DND-41 (cell line): ENCODE results near the gene CALCR.
"Not testable (repeated sequence)": the region's sequence is repeated elsewhere in the genome, so short reads cannot be mapped to it uniquely, and the experiment has no call there.

Source experiments
- ATAC-seq: fragments of 200-7000 bp; cut with Tn5 transposase; 3 replicates; pipeline ENCODE4 v1.9.1; 2021; ENCODE audit warnings: low read depth; ENCODE audit not compliant: insufficient read depth
- DNase-seq: peaks from one replicate; pipeline ENCODE4 v3.0.0-alpha.2; 2020
- H2AFZ ChIP-seq: 2 replicates; pipeline ENCODE4 v1.6.0; 2012; ENCODE audit warnings: low read depth, low read length
- H3K27ac ChIP-seq: 2 replicates; pipeline ENCODE4 v1.5.1; 2012; ENCODE audit warnings: low read length, inconsistent platforms
- H3K27me3 ChIP-seq: fragments of 200-600 bp; sonication (generic); 2 replicates; pipeline ENCODE4 v1.6.0; 2012; ENCODE audit warnings: low read length, mild to moderate bottlenecking, inconsistent platforms; ENCODE audit not compliant: insufficient read depth, poor library complexity
- H3K36me3 ChIP-seq: 2 replicates; pipeline ENCODE4 v1.5.1; 2012; ENCODE audit warnings: low read length, inconsistent platforms; ENCODE audit not compliant: insufficient read depth
- H3K4me1 ChIP-seq: 2 replicates; pipeline ENCODE4 v1.5.1; 2012; ENCODE audit warnings: mild to moderate bottlenecking, low read length; ENCODE audit not compliant: insufficient read depth
- H3K4me2 ChIP-seq: 2 replicates; pipeline ENCODE4 v1.6.0; 2012; ENCODE audit warnings: mild to moderate bottlenecking, moderate library complexity, low read length, inconsistent platforms; ENCODE audit not compliant: insufficient read depth
- H3K4me3 ChIP-seq, 2 experiments: fragments of 200-600 bp in 1 of 2; shearing (Covaris generic) in 1 of 2; 2 replicates each; pipeline ENCODE4 v1.5.1; 2012 to 2016; ENCODE audit warnings: inconsistent platforms in 2 of 2, low read length in 2 of 2, mild to moderate bottlenecking in 2 of 2, low read depth in 1 of 2, moderate library complexity in 1 of 2
- H3K79me2 ChIP-seq: 2 replicates; pipeline ENCODE4 v1.6.0; 2012; ENCODE audit warnings: low read length, inconsistent platforms; ENCODE audit not compliant: insufficient read depth
- H3K9ac ChIP-seq: 2 replicates; pipeline ENCODE4 v1.6.0; 2012; ENCODE audit warnings: low read depth, mild to moderate bottlenecking, inconsistent platforms, low read length, moderate library complexity
- H3K9me3 ChIP-seq: 2 replicates; pipeline ENCODE4 v1.5.1; 2012; ENCODE audit warnings: low read length, moderate library complexity, mild to moderate bottlenecking, inconsistent platforms; ENCODE audit not compliant: insufficient read depth, severe bottlenecking
- H4K20me1 ChIP-seq: 2 replicates; pipeline ENCODE4 v1.6.0; 2012; ENCODE audit warnings: low read length; ENCODE audit not compliant: insufficient read depth
- EZH2 ChIP-seq: IDR thresholded peaks from 3 replicates; pipeline ENCODE4 v1.6.1; 2012; ENCODE audit warnings: borderline replicate concordance, low read depth, mild to moderate bottlenecking, moderate library complexity, low read length, inconsistent platforms; ENCODE audit not compliant: severe bottlenecking
- TF ChIP-seq, protein P1 (sequence below): IDR thresholded peaks from 2 replicates; pipeline ENCODE4 v1.5.1; 2012; ENCODE audit warnings: borderline replicate concordance, low read length, moderate library complexity, mild to moderate bottlenecking; ENCODE audit not compliant: poor library complexity, severe bottlenecking; ENCODE audit errors: extremely low read depth

The CALCR gene

DNA sequence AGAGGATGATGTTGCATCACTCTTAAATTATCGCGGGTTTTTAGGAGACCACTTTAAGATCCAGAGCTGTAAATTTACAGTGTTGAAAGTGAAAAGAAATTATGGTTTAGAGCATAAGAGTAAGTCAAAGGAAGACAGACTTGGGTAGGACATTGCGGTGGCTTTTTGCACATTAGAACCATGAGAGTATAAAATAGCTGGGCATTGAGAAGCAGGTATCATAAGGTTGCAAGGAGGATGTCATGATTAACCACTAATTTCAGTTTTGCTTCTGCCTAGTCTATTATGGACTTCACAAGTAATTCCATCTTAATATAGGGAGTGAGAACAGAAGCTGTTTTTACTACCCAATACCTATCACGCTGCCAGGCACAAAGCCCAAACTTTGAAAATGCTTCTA lies 57.7 kb downstream of the CALCR start:
- Histone ChIP-seq H3K9ac (no peak overlapping the region), H3K79me2 (no peaks in the 10 kb centered on the region), H4K20me1 (no peaks in the 10 kb centered on the region), H3K36me3 (no peaks in the 10 kb centered on the region), H3K9me3 (no peaks in the 10 kb centered on the region), H3K4me3 (no peak overlapping the region), H3K4me1 (no peaks in the 10 kb centered on the region), H2AFZ (no peak overlapping the region), H3K4me2 (no peak overlapping the region), H3K27me3 (no peaks in the 10 kb centered on the region), H3K27ac (no peak overlapping the region)
- TF ChIP-seq EZH2, result no peak
- TF ChIP-seq, protein P1, sequence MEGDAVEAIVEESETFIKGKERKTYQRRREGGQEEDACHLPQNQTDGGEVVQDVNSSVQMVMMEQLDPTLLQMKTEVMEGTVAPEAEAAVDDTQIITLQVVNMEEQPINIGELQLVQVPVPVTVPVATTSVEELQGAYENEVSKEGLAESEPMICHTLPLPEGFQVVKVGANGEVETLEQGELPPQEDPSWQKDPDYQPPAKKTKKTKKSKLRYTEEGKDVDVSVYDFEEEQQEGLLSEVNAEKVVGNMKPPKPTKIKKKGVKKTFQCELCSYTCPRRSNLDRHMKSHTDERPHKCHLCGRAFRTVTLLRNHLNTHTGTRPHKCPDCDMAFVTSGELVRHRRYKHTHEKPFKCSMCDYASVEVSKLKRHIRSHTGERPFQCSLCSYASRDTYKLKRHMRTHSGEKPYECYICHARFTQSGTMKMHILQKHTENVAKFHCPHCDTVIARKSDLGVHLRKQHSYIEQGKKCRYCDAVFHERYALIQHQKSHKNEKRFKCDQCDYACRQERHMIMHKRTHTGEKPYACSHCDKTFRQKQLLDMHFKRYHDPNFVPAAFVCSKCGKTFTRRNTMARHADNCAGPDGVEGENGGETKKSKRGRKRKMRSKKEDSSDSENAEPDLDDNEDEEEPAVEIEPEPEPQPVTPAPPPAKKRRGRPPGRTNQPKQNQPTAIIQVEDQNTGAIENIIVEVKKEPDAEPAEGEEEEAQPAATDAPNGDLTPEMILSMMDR, result no peak
- DNase-seq, result no peak
- ATAC-seq, result no peak

DNA sequence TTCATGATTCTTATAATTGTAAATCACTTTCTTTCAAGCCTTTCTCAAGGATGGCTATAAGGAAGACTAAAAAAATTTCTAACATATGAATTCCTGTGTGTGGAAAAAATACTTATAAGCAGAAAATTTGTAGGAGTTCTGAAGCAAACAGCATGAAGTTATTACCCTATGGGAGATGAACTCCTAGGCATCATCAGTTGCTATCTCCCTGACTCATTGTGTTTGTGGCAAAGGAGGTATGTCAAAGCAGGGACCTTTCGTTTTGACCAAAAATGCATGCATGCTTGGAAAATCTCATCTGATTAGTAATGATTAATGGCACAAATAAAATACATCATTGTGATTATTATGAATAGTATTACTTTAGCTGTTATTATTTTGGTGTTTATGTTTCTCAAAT lies 59.4 kb downstream of the CALCR start:
- Histone ChIP-seq H3K36me3 (no peaks in the 10 kb centered on the region), H3K27ac (no peak overlapping the region), H3K9ac (no peak overlapping the region), H3K4me3 (no peak overlapping the region), H3K79me2 (no peaks in the 10 kb centered on the region), H3K27me3 (no peaks in the 10 kb centered on the region), H2AFZ (no peak overlapping the region), H4K20me1 (no peaks in the 10 kb centered on the region), H3K9me3 (no peaks in the 10 kb centered on the region), H3K4me2 (no peak overlapping the region), H3K4me1 (no peaks in the 10 kb centered on the region)
- DNase-seq (no peak), ATAC-seq (no peak)
- TF ChIP-seq EZH2, result no peak
- TF ChIP-seq, protein P1, result no peak

DNA sequence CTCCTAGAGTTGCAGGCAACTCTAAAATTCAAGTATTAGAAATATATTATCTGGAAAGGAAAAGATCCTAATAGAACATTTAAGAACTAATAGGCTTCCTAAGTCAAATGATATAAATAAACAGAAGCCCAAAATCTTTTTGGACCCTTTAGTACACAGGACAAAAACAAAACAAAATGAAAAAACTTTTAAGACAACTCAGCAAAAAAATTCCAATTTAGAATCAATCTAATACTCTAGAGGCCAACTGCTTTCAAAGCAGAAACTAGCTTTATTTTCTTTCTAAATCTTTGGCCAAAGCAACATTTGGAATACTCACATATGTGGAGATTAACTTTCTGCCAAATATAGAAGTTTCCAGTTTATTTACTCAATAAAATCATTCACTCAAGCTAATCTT lies 65.2 kb downstream of the CALCR start:
- H3K27ac ChIP-seq, result no peak overlapping the region
- no peak for ATAC-seq
- H3K4me1 ChIP-seq, result no peaks in the 10 kb centered on the region
- H3K4me3 ChIP-seq, result no peak overlapping the region
- no peaks in the 10 kb centered on the region for H4K20me1 ChIP-seq
- DNase-seq, result no peak
- H3K9ac ChIP-seq, result no peak overlapping the region
- H2AFZ ChIP-seq, result no peak overlapping the region
- no peaks in the 10 kb centered on the region for H3K79me2 ChIP-seq
- no peak overlapping the region for H3K4me2 ChIP-seq
- no peaks in the 10 kb centered on the region for H3K9me3 ChIP-seq
- peaks cover 4% of the 10 kb centered on the region for H3K27me3 ChIP-seq
- H3K36me3 ChIP-seq, result no peaks in the 10 kb centered on the region
- TF ChIP-seq, protein P1, result no peak
- no peak for TF ChIP-seq EZH2

DNA sequence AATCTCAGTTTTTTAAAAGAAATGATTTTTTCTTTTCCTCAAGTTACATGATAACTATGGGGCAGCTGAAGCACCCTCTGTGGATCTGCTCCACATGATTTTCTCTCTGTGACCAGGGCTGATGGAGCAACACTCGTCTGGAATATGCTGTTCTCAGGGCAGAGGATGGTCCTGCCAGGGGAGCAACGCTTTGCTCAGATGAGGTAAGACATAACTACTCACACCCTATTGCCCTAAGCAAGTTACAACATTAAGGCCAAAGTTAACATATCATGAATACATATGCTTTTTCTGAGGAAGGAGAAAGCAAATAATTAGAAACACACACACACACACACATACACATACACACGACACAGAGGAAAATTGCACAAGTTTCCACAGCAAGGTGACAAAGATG lies 71.4 kb downstream of the CALCR start:
- Histone ChIP-seq H3K27me3 (peaks cover 3% of the 10 kb centered on the region), H3K79me2 (no peaks in the 10 kb centered on the region), H3K4me2 (no peak overlapping the region), H3K9ac (no peak overlapping the region), H3K4me3 (no peak overlapping the region), H3K9me3 (no peaks in the 10 kb centered on the region), H3K27ac (no peak overlapping the region), H2AFZ (no peak overlapping the region), H3K36me3 (no peaks in the 10 kb centered on the region), H4K20me1 (no peaks in the 10 kb centered on the region), H3K4me1 (no peaks in the 10 kb centered on the region)
- DNase-seq (no peak), ATAC-seq (no peak)
- TF ChIP-seq EZH2, result no peak
- TF ChIP-seq, protein P1, result no peak

DNA sequence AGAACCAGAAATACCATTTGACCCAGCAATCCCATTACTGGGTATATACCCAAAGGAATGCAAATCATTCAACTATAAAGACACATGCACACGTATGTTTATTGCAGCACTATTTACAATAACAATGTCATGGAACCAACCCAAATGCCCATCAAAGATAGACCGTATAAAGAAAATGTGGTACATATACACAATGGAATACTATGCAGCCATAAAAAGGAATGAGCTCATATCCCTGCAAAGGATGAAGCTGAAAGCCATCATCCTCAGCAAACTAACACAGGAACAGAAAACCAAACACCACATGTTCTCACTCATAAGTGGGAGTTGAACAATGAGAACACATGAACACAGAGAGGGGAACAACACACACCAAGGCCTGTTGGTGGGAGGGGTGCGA lies 82.7 kb downstream of the CALCR start:
- not testable (repeated sequence) for H4K20me1 ChIP-seq, H3K27me3 ChIP-seq, ATAC-seq, H3K27ac ChIP-seq, H3K9me3 ChIP-seq, H3K4me3 ChIP-seq, DNase-seq, H3K36me3 ChIP-seq, H3K79me2 ChIP-seq, H3K4me2 ChIP-seq, H3K9ac ChIP-seq, H2AFZ ChIP-seq, H3K4me1 ChIP-seq
